ENCODE results near the gene CKAP5.

The CKAP5 gene

GRCh38 chr11:46695345-46696211, 150.5 kb downstream of the CKAP5 start:
- no peak for DNase-seq

GRCh38 chr11:46694607-46695006, 151.5 kb downstream of the CKAP5 start:
- DNase-seq = no peak

DNA sequence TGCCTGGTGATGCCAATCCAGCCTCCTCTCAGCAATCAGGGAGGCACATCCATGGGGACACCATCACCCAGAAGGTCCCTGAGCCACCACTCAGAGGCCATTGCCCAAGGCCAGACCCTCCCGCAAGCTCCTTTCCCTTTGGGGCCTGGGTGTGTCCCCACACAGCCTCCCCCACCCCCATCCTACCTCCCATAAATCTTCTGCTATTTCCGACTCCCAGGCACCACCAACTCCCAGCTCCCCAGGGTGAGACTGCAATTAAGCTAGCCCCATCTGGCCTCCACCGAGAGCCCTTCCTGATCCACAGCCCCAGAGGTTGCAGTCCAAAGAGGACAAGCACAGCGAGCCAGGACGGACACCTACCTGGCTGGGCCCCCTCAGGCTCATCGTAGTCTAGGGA, 152.0 kb downstream of the CKAP5 start:
- no peak for DNase-seq

- DNase-seq = no peak
Observed at GRCh38 chr11:46693597-46694012, 152.5 kb downstream of the CKAP5 start.
